ENCODE data around the gene GALNT16. TPM values are rescaled to one million over a fixed set of nuclear protein-coding genes. Genes with fewer than 3 reads are reported as not detected.

Gene GALNT16
- total and polyA plus RNA-seq, 2 donors (not counting 1 experiment from before 2014, with no cell fraction given), result 0.09 to 3.4 TPM

DNA sequence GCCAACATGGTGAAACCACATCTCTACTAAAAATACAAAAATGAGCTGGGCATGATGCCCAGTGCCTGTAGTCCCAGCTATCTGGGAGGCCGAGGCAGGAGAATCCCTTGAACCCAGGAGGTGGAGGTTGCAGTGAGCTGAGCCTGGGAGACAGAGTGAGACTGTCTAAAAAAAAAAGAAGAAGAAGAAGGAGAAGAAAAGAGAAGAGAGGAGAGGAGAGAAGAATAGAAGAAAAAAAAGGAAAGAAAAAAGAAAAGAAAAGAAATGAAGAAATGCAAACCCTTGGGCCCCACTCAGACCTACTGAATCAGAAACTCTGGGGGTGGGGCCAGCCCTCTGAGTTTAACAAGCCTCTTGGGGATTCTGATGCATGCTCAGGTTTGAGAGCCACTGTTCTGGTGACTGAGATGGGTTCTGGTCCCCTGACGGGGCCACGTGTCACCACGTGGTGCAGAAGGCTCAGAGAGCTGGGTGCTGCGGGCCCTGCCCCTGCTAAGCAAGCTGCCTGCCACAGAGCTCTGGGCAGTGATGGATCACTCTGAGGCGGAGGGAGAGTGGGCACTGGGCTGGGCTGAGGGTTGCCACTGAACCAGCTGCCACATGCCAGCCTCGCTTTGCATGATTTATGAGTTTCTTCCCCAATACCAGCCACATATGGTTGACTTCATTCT, 100.6 kb downstream of the GALNT16 start:
- H3K27ac Mint-ChIP-seq, result no peak overlapping the region
- no peaks in the 10 kb centered on the region for H3K9me3 Mint-ChIP-seq (ENCODE audit: insufficient read depth)
- Histone ChIP-seq H3K4me3 (ENCODE audit: control extremely low read depth in 1 of 5, extremely low read depth in 1 of 5, insufficient read depth in 1 of 5, low read depth in 2 of 5, low read length in 4 of 5) (no peak overlapping the region), H4K20me1 (ENCODE audit: control insufficient read depth, insufficient read depth, low read length, poor library complexity, severe bottlenecking) (no peaks in the 10 kb centered on the region), H3K79me2 (ENCODE audit: control insufficient read depth, insufficient read depth, low read length) (no peaks in the 10 kb centered on the region), H2AFZ (ENCODE audit: insufficient read depth, low read depth, low read length, poor library complexity, severe bottlenecking) (peak overlapping the region; percentile 60), H3K27ac (ENCODE audit: low read length in 2 of 2) (no peak overlapping the region), H3K27me3 (replicated peaks in 1 of 4; ENCODE audit: control extremely low read depth in 1 of 4, control insufficient read depth in 3 of 4, insufficient read depth in 4 of 4, low read length in 3 of 4) (peaks cover 0 to 5% (median 0%) of the 10 kb centered on the region in 4 experiments), H3K9me3 (ENCODE audit: control extremely low read depth in 1 of 3, control insufficient read depth in 2 of 3, insufficient read depth in 1 of 3, low read length in 2 of 3) (no peaks in the 10 kb centered on the region), H3K9ac (ENCODE audit: low read length) (no peak overlapping the region), H3K36me3 (replicated peaks in 1 of 2; ENCODE audit: control extremely low read depth in 1 of 2, control insufficient read depth in 1 of 2, extremely low read depth in 1 of 2, insufficient read depth in 2 of 2, low read length in 1 of 2) (no peaks in the 10 kb centered on the region), H3K4me2 (replicated peaks; ENCODE audit: low read depth, low read length, poor library complexity, severe bottlenecking) (peak overlapping the region; percentile 44), H3K4me1 (ENCODE audit: control insufficient read depth in 2 of 2, insufficient read depth in 2 of 2, low read length in 2 of 2) (peaks cover 10 to 17% of the 10 kb centered on the region in 2 donors)
- no peaks in the 10 kb centered on the region for H3K27me3 Mint-ChIP-seq
- ATAC-seq (ENCODE audit: low read depth) (peak; percentile 87), DNase-seq (peak; percentile 54)
- CTCF ChIA-PET, result interaction anchor here (0.6 to 1.2 kb wide), 2 partner anchors 13 to 37 kb away, joined by 3 to 4 read pairs; partner anchors contain the start of gene ERH
- no peak for TF ChIP-seq EZH2 (IDR thresholded peaks at IDR 0.05; ENCODE audit: borderline replicate concordance, insufficient read depth, low read depth, low read length, poor library complexity, severe bottlenecking)
- TF ChIP-seq, protein P1, sequence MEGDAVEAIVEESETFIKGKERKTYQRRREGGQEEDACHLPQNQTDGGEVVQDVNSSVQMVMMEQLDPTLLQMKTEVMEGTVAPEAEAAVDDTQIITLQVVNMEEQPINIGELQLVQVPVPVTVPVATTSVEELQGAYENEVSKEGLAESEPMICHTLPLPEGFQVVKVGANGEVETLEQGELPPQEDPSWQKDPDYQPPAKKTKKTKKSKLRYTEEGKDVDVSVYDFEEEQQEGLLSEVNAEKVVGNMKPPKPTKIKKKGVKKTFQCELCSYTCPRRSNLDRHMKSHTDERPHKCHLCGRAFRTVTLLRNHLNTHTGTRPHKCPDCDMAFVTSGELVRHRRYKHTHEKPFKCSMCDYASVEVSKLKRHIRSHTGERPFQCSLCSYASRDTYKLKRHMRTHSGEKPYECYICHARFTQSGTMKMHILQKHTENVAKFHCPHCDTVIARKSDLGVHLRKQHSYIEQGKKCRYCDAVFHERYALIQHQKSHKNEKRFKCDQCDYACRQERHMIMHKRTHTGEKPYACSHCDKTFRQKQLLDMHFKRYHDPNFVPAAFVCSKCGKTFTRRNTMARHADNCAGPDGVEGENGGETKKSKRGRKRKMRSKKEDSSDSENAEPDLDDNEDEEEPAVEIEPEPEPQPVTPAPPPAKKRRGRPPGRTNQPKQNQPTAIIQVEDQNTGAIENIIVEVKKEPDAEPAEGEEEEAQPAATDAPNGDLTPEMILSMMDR (IDR thresholded peaks at IDR 0.05), result no peak
- peaks cover 26% of the 10 kb centered on the region for H3K4me1 Mint-ChIP-seq
- WGBS (ENCODE audit: insufficient coverage), result 33% methylated on average over 7 of the region's 7 CpGs
- POLR2A ChIA-PET, result interaction anchor here (0.7 kb wide), 2 partner anchors 12 to 13 kb away, joined by 3 read pairs; no protein-coding TSS in a partner anchor
- intact Hi-C loops (cut with micrococcal nuclease), result no loop called here
- no peak overlapping the region for H3K4me3 Mint-ChIP-seq

DNA sequence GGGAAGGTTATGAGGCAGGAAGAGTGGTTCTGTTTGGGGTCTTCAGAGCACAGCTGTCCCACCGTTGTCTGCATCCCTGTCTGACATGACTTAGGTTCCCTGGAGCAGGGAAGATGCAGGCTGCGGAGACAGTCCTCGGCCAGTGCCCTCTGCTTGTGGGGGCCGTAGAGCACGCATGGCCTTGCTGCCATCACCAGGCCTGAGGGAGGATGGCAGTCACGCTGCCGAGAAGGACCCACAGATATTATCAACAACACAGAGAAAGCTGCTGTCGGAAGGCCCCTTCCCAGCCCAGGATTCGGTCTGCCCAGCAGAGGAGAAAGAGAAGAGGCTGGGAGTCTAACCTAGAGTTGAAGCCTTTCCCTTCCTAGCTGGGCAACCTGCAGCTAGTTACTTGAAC, 103.1 kb downstream of the GALNT16 start:
- H3K4me3 ChIP-seq (ENCODE audit: control extremely low read depth in 1 of 5, extremely low read depth in 1 of 5, insufficient read depth in 1 of 5, low read depth in 2 of 5, low read length in 4 of 5), result no peak overlapping the region

More for the DNA sequence above, 103.1 kb downstream of the GALNT16 start:
- no peaks in the 10 kb centered on the region for H3K9me3 ChIP-seq (ENCODE audit: control extremely low read depth in 1 of 3, control insufficient read depth in 2 of 3, insufficient read depth in 1 of 3, low read length in 2 of 3)
- no peaks in the 10 kb centered on the region for H3K9me3 Mint-ChIP-seq (ENCODE audit: insufficient read depth)
- H3K9ac ChIP-seq (ENCODE audit: low read length), result no peak overlapping the region
- no peaks in the 10 kb centered on the region for H3K27me3 Mint-ChIP-seq
- H3K4me1 ChIP-seq (ENCODE audit: control insufficient read depth in 2 of 2, insufficient read depth in 2 of 2, low read length in 2 of 2), result peaks cover 10% of the 10 kb centered on the region in 2 donors
- no peak overlapping the region for H3K27ac ChIP-seq (ENCODE audit: low read length in 2 of 2)
- no peak overlapping the region for H3K4me2 ChIP-seq (replicated peaks; ENCODE audit: low read depth, low read length, poor library complexity, severe bottlenecking)
- H3K27ac Mint-ChIP-seq, result no peak overlapping the region
- DNase-seq, result no peak
- WGBS (ENCODE audit: insufficient coverage), result 85% methylated on average over 5 of the region's 9 CpGs
- peaks cover 21% of the 10 kb centered on the region for H3K4me1 Mint-ChIP-seq
- POLR2A ChIA-PET, result no interaction called here
- H3K4me3 Mint-ChIP-seq, result no peak overlapping the region
- H2AFZ ChIP-seq (ENCODE audit: insufficient read depth, low read depth, low read length, poor library complexity, severe bottlenecking), result no peak overlapping the region
- peaks cover 0 to 5% (median 1%) of the 10 kb centered on the region in 4 experiments for H3K27me3 ChIP-seq (replicated peaks in 1 of 4; ENCODE audit: control extremely low read depth in 1 of 4, control insufficient read depth in 3 of 4, insufficient read depth in 4 of 4, low read length in 3 of 4)
- TF ChIP-seq EZH2 (IDR thresholded peaks at IDR 0.05; ENCODE audit: borderline replicate concordance, insufficient read depth, low read depth, low read length, poor library complexity, severe bottlenecking), result no peak
- TF ChIP-seq, protein P1 (IDR thresholded peaks at IDR 0.05), result no peak
- no peaks in the 10 kb centered on the region for H3K36me3 ChIP-seq (replicated peaks in 1 of 2; ENCODE audit: control extremely low read depth in 1 of 2, control insufficient read depth in 1 of 2, extremely low read depth in 1 of 2, insufficient read depth in 2 of 2, low read length in 1 of 2)
- no peaks in the 10 kb centered on the region for H4K20me1 ChIP-seq (ENCODE audit: control insufficient read depth, insufficient read depth, low read length, poor library complexity, severe bottlenecking)
- intact Hi-C loops (cut with micrococcal nuclease), result no loop called here
- CTCF ChIA-PET, result interaction anchor here (1.2 kb wide), 1 partner anchor 120 kb away, joined by 3 read pairs; no protein-coding TSS in a partner anchor
- H3K79me2 ChIP-seq (ENCODE audit: control insufficient read depth, insufficient read depth, low read length), result no peaks in the 10 kb centered on the region
- no peak for ATAC-seq (ENCODE audit: low read depth)
